DOHH2 (cell line): ENCODE measurements around the gene SMLR1.

Source experiments
- CTCF ChIP-seq: fragments of 200-600 bp; sonication (generic); IDR thresholded peaks from one replicate; pipeline ENCODE4 v1.5.1; 2014; ENCODE audit warnings: antibody characterized with exemption, mild to moderate bottlenecking, low read depth, low read length; ENCODE audit not compliant: poor library complexity, severe bottlenecking
- EZH2phosphoT487 ChIP-seq: fragments of 200-600 bp; sonication (generic); IDR thresholded peaks from 2 replicates; pipeline ENCODE4 v1.6.1; 2017; ENCODE audit warnings: borderline replicate concordance, mild to moderate bottlenecking, antibody characterized with exemption, low read length, moderate library complexity, mixed read lengths

DNA sequence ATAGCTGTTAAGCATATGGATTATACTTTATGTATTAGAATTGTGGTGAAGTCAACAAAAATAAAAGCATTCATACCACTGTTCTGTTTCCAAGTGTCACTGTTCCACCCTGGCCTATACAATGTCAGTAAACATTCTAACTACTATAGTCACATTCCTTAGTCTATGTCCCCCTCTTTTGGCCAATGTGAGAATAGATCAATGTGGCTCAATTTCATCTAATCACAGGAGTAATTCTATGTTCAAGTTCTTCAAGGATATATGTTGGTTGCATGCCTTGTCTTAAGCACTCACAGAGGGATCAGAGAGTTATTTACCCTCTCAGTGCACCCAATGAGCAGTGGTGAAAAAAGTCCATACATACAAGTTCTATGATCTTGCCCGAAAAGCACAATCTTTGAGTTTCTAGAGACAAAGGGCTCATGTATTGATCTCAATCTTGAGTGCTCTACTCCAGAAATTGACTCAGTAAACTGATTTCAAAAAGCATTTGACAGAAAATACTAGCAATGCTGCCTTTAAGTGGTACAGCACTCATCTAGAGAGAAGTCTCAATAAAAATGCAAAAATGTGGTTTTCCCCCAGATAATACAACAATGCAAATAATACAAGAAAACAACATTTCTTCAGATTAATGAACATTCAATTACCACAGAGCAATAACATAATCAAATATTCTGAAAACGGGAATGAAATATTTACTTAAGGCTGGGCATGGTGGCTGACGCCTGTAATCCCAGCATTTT is 16.5 kb downstream of the SMLR1 start:
- TF ChIP-seq CTCF: peak; percentile 47
- TF ChIP-seq EZH2phosphoT487: no peak
